Amniotic epithelial cell (primary cell): ENCODE results near the gene CRTC2.

Source experiments
- DNase-seq: peaks from one replicate; pipeline ENCODE4 v3.0.0-alpha.2; 2010; ENCODE audit warnings: low read depth

Gene CRTC2

GRCh38 chr1:153945795-153946621 is 12.4 kb downstream of the CRTC2 start:
- peak; percentile 61 for DNase-seq

GRCh38 chr1:153945131-153945794 is 13.1 kb downstream of the CRTC2 start:
- peak; percentile 56 for DNase-seq

GRCh38 chr1:153944827-153945117 is 13.6 kb downstream of the CRTC2 start:
- no peak for DNase-seq

- peak; percentile 19 for DNase-seq
Measured at GRCh38 chr1:153944005-153944826, 14.2 kb downstream of the CRTC2 start.

- DNase-seq = no peak
Measured at GRCh38 chr1:153942766-153943549, 15.5 kb downstream of the CRTC2 start.

- DNase-seq = no peak
Measured at GRCh38 chr1:153941826-153942725, 16.3 kb downstream of the CRTC2 start.

GRCh38 chr1:153940756-153941155 is 17.7 kb downstream of the CRTC2 start:
- DNase-seq = no peak

GRCh38 chr1:153939476-153939875 is 18.9 kb downstream of the CRTC2 start:
- DNase-seq = no peak

- DNase-seq = no peak
Measured at GRCh38 chr1:153938996-153939395, 19.4 kb downstream of the CRTC2 start.

- no peak for DNase-seq
Measured at GRCh38 chr1:153937331-153937730, 21.1 kb downstream of the CRTC2 start.

GRCh38 chr1:153936011-153936802 is 22.2 kb downstream of the CRTC2 start:
- DNase-seq = no peak

- no peak for DNase-seq
Measured at GRCh38 chr1:153934746-153935145, 23.7 kb downstream of the CRTC2 start.

- no peak for DNase-seq
Measured at GRCh38 chr1:153933955-153934354, 24.5 kb downstream of the CRTC2 start.

GRCh38 chr1:153933430-153933829 is 25.0 kb downstream of the CRTC2 start:
- DNase-seq = no peak

- DNase-seq = no peak
Measured at GRCh38 chr1:153932156-153933131, 26.0 kb downstream of the CRTC2 start.

GRCh38 chr1:153929981-153930948 is 28.1 kb downstream of the CRTC2 start:
- no peak for DNase-seq

- no peak for DNase-seq
Measured at GRCh38 chr1:153929426-153929825, 29.0 kb downstream of the CRTC2 start.
